ENCODE data around the gene ZSCAN29. TPM values are rescaled to one million over a fixed set of nuclear protein-coding genes. Genes with fewer than 3 reads are reported as not detected.
A peak's percentile ranks its signal among the peaks of the same experiment; 100 is the strongest.

The ZSCAN29 gene
- total RNA-seq, 4 donors from 2014 or later = 5.4 to 39.3 (median 20.5) TPM

- no peaks in the 10 kb centered on the region for H3K36me3 ChIP-seq
- DNase-seq = no peak
- intact Hi-C loops (cut with DNase I; ENCODE audit: low total_unique reads) = no loop called here
- no peaks in the 10 kb centered on the region for H3K27me3 ChIP-seq
- H3K9me3 ChIP-seq = no peaks in the 10 kb centered on the region
- no peak overlapping the region for H3K27ac ChIP-seq
- H3K4me3 ChIP-seq = no peak overlapping the region
- no peak for TF ChIP-seq CTCF (IDR thresholded peaks at IDR 0.05)
- TF ChIP-seq POLR2A (IDR thresholded peaks at IDR 0.05) = no peak
- no peaks in the 10 kb centered on the region for H3K4me1 ChIP-seq
Observed at GRCh38 chr15:43352693-43353382, 18.0 kb downstream of the ZSCAN29 start.

DNA sequence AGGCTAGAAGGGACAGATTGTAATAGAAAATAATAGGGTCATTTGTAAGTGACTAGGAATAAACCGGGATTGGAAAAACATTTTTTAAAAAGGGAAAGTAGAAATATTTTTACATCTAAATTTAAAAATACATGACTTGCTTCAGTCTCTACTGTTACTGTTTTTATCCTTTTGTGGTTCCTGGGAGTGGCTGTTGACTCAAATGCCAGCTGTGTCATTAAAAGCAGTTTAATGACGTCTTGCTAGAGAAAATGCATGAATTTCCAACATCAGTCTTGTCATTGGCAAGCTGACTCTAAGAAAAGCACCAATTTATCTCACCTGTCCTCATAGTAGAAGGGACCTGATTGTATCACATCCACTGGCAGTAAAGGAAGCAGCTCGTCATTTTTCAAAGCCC lies 23.7 kb downstream of the ZSCAN29 start:
- Histone ChIP-seq H3K9me3 (no peaks in the 10 kb centered on the region), H3K36me3 (no peaks in the 10 kb centered on the region), H3K4me3 (no peak overlapping the region), H3K27ac (no peak overlapping the region), H3K4me1 (no peaks in the 10 kb centered on the region), H3K27me3 (no peaks in the 10 kb centered on the region)
- DNase-seq = no peak
- intact Hi-C loops (cut with DNase I; ENCODE audit: low total_unique reads) = no loop called here
- TF ChIP-seq CTCF (IDR thresholded peaks at IDR 0.05) (no peak), POLR2A (IDR thresholded peaks at IDR 0.05) (no peak)

DNA sequence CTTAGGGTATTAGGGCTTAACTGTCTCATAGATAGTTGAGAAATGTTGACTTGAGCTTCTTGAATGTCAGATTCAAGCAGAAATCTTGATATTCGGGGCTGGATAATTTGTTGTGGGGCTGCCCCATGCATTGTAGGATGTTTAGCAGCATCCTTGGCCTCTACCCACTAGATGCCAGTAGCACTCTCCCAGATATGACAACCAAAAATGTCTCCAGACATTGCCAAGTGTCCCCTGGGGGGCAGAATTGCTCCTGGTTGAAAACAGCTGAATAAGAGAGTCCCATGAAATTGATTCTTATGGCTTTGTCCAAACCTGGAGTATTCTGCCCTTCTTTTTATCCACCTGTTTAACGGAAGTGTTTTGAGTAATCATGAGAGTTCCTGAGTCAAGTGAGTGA lies 24.5 kb downstream of the ZSCAN29 start:
- Histone ChIP-seq H3K27me3 (no peaks in the 10 kb centered on the region), H3K9me3 (no peaks in the 10 kb centered on the region), H3K4me3 (no peak overlapping the region), H3K27ac (no peak overlapping the region), H3K4me1 (no peaks in the 10 kb centered on the region), H3K36me3 (no peaks in the 10 kb centered on the region)
- TF ChIP-seq POLR2A (IDR thresholded peaks at IDR 0.05) = no peak
- TF ChIP-seq CTCF (IDR thresholded peaks at IDR 0.05) = no peak
- DNase-seq = no peak
- intact Hi-C loops (cut with DNase I; ENCODE audit: low total_unique reads) = no loop called here

- Histone ChIP-seq H3K36me3 (no peaks in the 10 kb centered on the region), H3K27ac (peak overlapping the region; percentile 85 to 92), H3K9me3 (no peaks in the 10 kb centered on the region), H3K4me1 (peaks cover 9 to 11% of the 10 kb centered on the region in 2 donors), H3K27me3 (no peaks in the 10 kb centered on the region), H3K4me3 (peak overlapping the region; percentile 61 to 92)
- intact Hi-C loops (cut with DNase I; ENCODE audit: low total_unique reads) = no loop called here
- TF ChIP-seq CTCF (IDR thresholded peaks at IDR 0.05) = no peak
- no peak for TF ChIP-seq POLR2A (IDR thresholded peaks at IDR 0.05)
- no peak for DNase-seq
Observed at GRCh38 chr15:43330780-43331087, 40.1 kb downstream of the ZSCAN29 start.

- DNase-seq = peak; percentile 92 to 93
- Histone ChIP-seq H3K4me3 (peak within 1 kb of the TSS; percentile 61 to 92), H3K4me1 (peaks cover 9 to 11% of the 10 kb centered on the region in 2 donors), H3K9me3 (no peaks in the 10 kb centered on the region), H3K36me3 (no peaks in the 10 kb centered on the region), H3K27me3 (no peaks in the 10 kb centered on the region), H3K27ac (peak within 1 kb of the TSS; percentile 85 to 92)
- TF ChIP-seq POLR2A (IDR thresholded peaks at IDR 0.05) (peak in 1 of 2 donors; percentile 75), CTCF (IDR thresholded peaks at IDR 0.05) (peak in 2 of 4 experiments; percentile 1 to 20)
- intact Hi-C loops (cut with DNase I; ENCODE audit: low total_unique reads) = no loop called here
Observed at GRCh38 chr15:43329960-43330779, 40.7 kb downstream of the ZSCAN29 start, which contains the start of gene LCMT2. Gene LCMT2, minus strand, starts transcription at chr15:43330573. Its CDS starts 84 bp downstream, at chr15:43330489.
